Parathyroid adenoma (tissue), 2 donors: ENCODE data around the gene NTRK3.

ENCODE experiments used
- H2AFZ ChIP-seq: fragments of 300-600 bp; sonication (generic); one replicate; pipeline ENCODE4 v1.7.0; 2017; ENCODE audit warnings: antibody characterized with exemption, mild to moderate bottlenecking
- H3K27ac ChIP-seq: fragments of 300-600 bp; sonication (generic); one replicate; pipeline ENCODE4 v1.7.0; 2017
- H3K27me3 ChIP-seq: fragments of 300-600 bp; sonication (generic); one replicate; pipeline ENCODE4 v1.7.0; 2017; ENCODE audit warnings: low read length; ENCODE audit not compliant: control insufficient read depth, insufficient read depth
- H3K36me3 ChIP-seq: fragments of 300-600 bp; sonication (generic); one replicate; pipeline ENCODE4 v1.7.0; 2017; ENCODE audit warnings: low read length; ENCODE audit not compliant: control insufficient read depth, insufficient read depth
- H3K4me1 ChIP-seq: fragments of 300-600 bp; sonication (generic); one replicate; pipeline ENCODE4 v1.7.0; 2017; ENCODE audit warnings: control low read depth
- H3K4me2 ChIP-seq: fragments of 300-600 bp; sonication (generic); one replicate; pipeline ENCODE4 v1.7.0; 2017; ENCODE audit warnings: low read length
- H3K4me3 ChIP-seq: fragments of 300-600 bp; sonication (generic); one replicate; pipeline ENCODE4 v1.7.0; 2017; ENCODE audit warnings: low read depth, low read length
- H3K79me2 ChIP-seq: fragments of 300-600 bp; sonication (generic); one replicate; pipeline ENCODE4 v1.7.0; 2017; ENCODE audit warnings: control low read depth
- H3K9ac ChIP-seq: fragments of 300-600 bp; sonication (generic); one replicate; pipeline ENCODE4 v1.7.0; 2017; ENCODE audit warnings: mild to moderate bottlenecking
- H3K9me3 ChIP-seq: fragments of 300-600 bp; sonication (generic); one replicate; pipeline ENCODE4 v1.7.0; 2017; ENCODE audit warnings: low read length; ENCODE audit not compliant: control insufficient read depth
- TF ChIP-seq, protein P1 (sequence below): fragments of 300-600 bp; sonication (generic); IDR thresholded peaks from one replicate; pipeline ENCODE4 v1.7.0; 2017; ENCODE audit warnings: antibody characterized with exemption, mild to moderate bottlenecking
- donor health status: primary hyperparathyroidism.

Gene NTRK3

DNA sequence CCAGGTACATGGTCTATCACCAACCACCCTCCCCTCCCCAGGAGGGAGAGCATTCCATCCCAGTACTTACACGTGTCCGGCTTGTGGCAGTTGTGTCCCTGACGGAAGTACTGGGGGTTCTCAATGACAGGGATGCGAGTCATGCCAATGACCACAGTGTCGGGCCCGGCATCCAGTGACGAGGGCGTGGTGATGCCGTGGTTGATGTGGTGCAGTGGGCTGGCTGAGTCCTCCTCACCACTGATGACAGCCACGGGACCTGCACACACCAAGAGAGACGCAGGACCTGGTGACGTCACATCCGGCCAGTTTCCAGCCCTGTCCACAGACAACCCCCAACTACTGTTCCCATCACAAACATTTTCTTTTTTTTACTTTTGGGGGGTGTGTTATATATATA, 223.8 kb downstream of the NTRK3 start:
- no peaks in the 10 kb centered on the region for H3K36me3 ChIP-seq
- H3K9ac ChIP-seq, result no peak overlapping the region
- TF ChIP-seq, protein P1, sequence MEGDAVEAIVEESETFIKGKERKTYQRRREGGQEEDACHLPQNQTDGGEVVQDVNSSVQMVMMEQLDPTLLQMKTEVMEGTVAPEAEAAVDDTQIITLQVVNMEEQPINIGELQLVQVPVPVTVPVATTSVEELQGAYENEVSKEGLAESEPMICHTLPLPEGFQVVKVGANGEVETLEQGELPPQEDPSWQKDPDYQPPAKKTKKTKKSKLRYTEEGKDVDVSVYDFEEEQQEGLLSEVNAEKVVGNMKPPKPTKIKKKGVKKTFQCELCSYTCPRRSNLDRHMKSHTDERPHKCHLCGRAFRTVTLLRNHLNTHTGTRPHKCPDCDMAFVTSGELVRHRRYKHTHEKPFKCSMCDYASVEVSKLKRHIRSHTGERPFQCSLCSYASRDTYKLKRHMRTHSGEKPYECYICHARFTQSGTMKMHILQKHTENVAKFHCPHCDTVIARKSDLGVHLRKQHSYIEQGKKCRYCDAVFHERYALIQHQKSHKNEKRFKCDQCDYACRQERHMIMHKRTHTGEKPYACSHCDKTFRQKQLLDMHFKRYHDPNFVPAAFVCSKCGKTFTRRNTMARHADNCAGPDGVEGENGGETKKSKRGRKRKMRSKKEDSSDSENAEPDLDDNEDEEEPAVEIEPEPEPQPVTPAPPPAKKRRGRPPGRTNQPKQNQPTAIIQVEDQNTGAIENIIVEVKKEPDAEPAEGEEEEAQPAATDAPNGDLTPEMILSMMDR, result no peak
- H3K27me3 ChIP-seq, result no peaks in the 10 kb centered on the region
- H2AFZ ChIP-seq, result no peak overlapping the region
- no peaks in the 10 kb centered on the region for H3K9me3 ChIP-seq
- no peaks in the 10 kb centered on the region for H3K79me2 ChIP-seq
- no peak overlapping the region for H3K4me3 ChIP-seq
- no peak overlapping the region for H3K27ac ChIP-seq
- no peak overlapping the region for H3K4me2 ChIP-seq
- H3K4me1 ChIP-seq, result no peaks in the 10 kb centered on the region

DNA sequence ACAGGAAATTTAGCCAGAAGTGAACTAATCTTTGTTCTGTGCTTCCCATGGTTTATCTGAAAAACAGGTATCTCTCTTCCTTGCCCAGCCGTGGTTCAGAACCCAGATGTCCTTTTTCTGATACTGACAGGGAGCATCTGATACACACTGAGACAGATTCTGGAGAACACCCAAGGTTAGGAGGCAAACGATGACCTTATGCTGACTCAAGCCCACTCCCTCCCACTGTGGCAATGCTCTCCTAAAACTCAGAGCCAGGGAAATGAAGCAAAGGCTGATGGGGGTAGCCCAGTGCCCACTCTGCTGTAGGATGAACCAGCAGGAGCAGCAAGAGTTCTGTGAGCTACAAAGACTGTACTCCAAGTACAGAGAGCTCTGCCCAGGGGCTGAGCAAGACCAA, 225.1 kb downstream of the NTRK3 start:
- Histone ChIP-seq H3K4me1 (no peaks in the 10 kb centered on the region), H3K9ac (no peak overlapping the region), H3K4me2 (no peak overlapping the region), H3K27me3 (no peaks in the 10 kb centered on the region), H2AFZ (no peak overlapping the region), H3K4me3 (no peak overlapping the region), H3K9me3 (no peaks in the 10 kb centered on the region), H3K27ac (no peak overlapping the region), H3K36me3 (no peaks in the 10 kb centered on the region), H3K79me2 (no peaks in the 10 kb centered on the region)
- TF ChIP-seq, protein P1, result no peak

DNA sequence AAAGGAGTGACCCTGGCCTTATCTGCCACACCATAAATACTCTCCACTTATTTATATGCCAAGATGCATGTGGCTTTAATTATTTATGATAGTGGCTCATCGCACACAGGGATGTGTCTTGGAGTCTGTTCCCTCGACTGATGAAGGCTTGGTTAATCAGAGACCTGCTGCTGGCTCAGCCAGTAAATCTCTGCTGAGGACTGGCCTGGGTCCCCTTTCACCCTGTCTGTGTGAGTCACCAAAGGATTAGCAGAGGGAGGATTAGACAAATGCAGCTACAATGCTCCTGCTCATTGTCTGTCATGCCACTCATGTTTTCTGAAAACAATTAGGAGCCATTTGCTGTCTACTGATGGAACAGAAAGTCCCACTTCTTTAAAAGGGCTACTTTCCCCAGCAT, 226.8 kb downstream of the NTRK3 start:
- Histone ChIP-seq H3K9me3 (no peaks in the 10 kb centered on the region), H3K4me2 (no peak overlapping the region), H3K36me3 (no peaks in the 10 kb centered on the region), H3K27ac (no peak overlapping the region), H2AFZ (no peak overlapping the region), H3K4me3 (no peak overlapping the region), H3K79me2 (no peaks in the 10 kb centered on the region), H3K9ac (no peak overlapping the region), H3K4me1 (no peaks in the 10 kb centered on the region), H3K27me3 (no peaks in the 10 kb centered on the region)
- TF ChIP-seq, protein P1, result no peak

DNA sequence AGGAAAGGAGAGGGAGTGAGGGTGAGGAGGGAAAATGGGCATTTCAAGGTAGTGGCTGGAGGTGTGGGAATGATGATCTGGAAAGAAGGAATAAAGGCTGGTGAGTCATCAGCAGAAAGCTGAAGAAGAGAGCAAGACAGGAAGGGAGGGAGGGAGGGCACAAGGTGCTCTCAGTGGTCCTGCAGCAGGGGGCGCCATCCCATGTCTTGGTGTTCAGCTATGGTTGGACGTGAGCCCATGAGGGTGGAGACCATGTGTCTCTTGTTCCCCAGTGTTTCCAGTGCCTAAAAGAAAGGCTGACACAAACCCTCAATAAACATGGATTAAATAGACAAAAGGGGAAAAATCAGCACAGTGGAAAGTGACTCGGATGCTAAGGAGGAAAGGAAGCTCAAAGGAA, 228.5 kb downstream of the NTRK3 start:
- Histone ChIP-seq H3K27me3 (no peaks in the 10 kb centered on the region), H3K36me3 (no peaks in the 10 kb centered on the region), H3K27ac (no peak overlapping the region), H3K4me1 (no peaks in the 10 kb centered on the region), H3K4me2 (no peak overlapping the region), H3K9ac (no peak overlapping the region), H2AFZ (no peak overlapping the region), H3K9me3 (no peaks in the 10 kb centered on the region), H3K79me2 (no peaks in the 10 kb centered on the region), H3K4me3 (no peak overlapping the region)
- TF ChIP-seq, protein P1, result no peak

DNA sequence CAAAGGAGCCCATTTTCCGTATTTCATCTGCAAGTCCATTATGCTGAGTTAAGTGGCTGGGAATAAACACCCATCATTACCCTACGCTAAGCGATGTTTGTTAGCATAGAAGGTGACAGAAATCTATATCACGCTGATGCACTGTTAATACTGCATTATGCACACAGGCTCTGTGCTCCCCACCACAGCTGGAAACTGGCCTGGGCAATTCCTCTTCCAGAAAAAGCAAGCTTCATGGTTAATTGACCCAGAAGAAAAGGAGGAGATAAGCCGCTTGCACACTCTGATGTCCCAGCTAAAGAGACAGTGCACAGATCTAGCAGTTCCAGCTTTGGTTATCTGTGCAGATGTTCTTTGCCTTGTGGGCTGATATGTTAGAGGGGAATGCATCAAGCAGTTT, 232.6 kb downstream of the NTRK3 start:
- H3K9ac ChIP-seq, result no peak overlapping the region
- H3K4me3 ChIP-seq, result no peak overlapping the region
- H3K27ac ChIP-seq, result no peak overlapping the region
- H3K36me3 ChIP-seq, result no peaks in the 10 kb centered on the region
- H3K9me3 ChIP-seq, result no peaks in the 10 kb centered on the region
- H2AFZ ChIP-seq, result no peak overlapping the region
- no peaks in the 10 kb centered on the region for H3K4me1 ChIP-seq
- H3K79me2 ChIP-seq, result no peaks in the 10 kb centered on the region
- H3K4me2 ChIP-seq, result no peak overlapping the region
- TF ChIP-seq, protein P1, result no peak
- no peaks in the 10 kb centered on the region for H3K27me3 ChIP-seq
